PC-3 (cell line): ENCODE results near the gene MARK4.

Source experiments
- EZH2 ChIP-seq: fragments of 300-600 bp; sonication (generic); IDR thresholded peaks from one replicate; pipeline ENCODE4 v1.6.1; 2017; ENCODE audit warnings: antibody characterized with exemption, mild to moderate bottlenecking, low read length; ENCODE audit not compliant: unreplicated experiment
- TF ChIP-seq, protein P1 (sequence below): fragments of 300-600 bp; sonication (generic); conservative IDR thresholded peaks from 2 replicates; pipeline ENCODE4 v1.5.1; 2017; ENCODE audit warnings: antibody characterized with exemption, low read depth, mild to moderate bottlenecking, low read length

GRCh38 chr19:45322311-45322710, 71.2 kb downstream of the MARK4 start:
- TF ChIP-seq, protein P1, sequence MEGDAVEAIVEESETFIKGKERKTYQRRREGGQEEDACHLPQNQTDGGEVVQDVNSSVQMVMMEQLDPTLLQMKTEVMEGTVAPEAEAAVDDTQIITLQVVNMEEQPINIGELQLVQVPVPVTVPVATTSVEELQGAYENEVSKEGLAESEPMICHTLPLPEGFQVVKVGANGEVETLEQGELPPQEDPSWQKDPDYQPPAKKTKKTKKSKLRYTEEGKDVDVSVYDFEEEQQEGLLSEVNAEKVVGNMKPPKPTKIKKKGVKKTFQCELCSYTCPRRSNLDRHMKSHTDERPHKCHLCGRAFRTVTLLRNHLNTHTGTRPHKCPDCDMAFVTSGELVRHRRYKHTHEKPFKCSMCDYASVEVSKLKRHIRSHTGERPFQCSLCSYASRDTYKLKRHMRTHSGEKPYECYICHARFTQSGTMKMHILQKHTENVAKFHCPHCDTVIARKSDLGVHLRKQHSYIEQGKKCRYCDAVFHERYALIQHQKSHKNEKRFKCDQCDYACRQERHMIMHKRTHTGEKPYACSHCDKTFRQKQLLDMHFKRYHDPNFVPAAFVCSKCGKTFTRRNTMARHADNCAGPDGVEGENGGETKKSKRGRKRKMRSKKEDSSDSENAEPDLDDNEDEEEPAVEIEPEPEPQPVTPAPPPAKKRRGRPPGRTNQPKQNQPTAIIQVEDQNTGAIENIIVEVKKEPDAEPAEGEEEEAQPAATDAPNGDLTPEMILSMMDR: no peak
- no peak for TF ChIP-seq EZH2
